Mesenchymal stem cell (in vitro differentiated cells and primary cell): Measurements from ENCODE around the gene FANK1.

Experiments used
- DNase-seq: peaks from one replicate; pipeline ENCODE4 v3.0.0-alpha.2; 2013
- H2AFZ ChIP-seq: one replicate; pipeline ENCODE4 v1.6.1; 2013; ENCODE audit warnings: low read depth, mild to moderate bottlenecking, control low read depth, inconsistent platforms, low read length, moderate library complexity
- H2AK5ac ChIP-seq: 2 replicates; pipeline ENCODE4 v1.6.1; 2013; ENCODE audit warnings: low read length, moderate library complexity, mild to moderate bottlenecking, inconsistent platforms; ENCODE audit not compliant: severe bottlenecking
- H2BK120ac ChIP-seq: one replicate; pipeline ENCODE4 v1.6.1; 2013; ENCODE audit warnings: low read depth, mild to moderate bottlenecking, inconsistent platforms, low read length, moderate library complexity
- H2BK12ac ChIP-seq, 2 experiments: one replicate each; pipeline ENCODE4 v1.6.1; 2013; ENCODE audit warnings: inconsistent platforms in 2 of 2, low read length in 2 of 2, mild to moderate bottlenecking in 2 of 2, moderate library complexity in 2 of 2, control low read depth in 1 of 2
- H2BK15ac ChIP-seq: one replicate; pipeline ENCODE4 v1.6.1; 2013; ENCODE audit warnings: mild to moderate bottlenecking, low read depth, inconsistent platforms; ENCODE audit not compliant: poor library complexity, severe bottlenecking
- H2BK5ac ChIP-seq: 2 replicates; pipeline ENCODE4 v1.6.1; 2013; ENCODE audit warnings: low read depth, mild to moderate bottlenecking, low read length, control low read depth, inconsistent platforms; ENCODE audit not compliant: poor library complexity, severe bottlenecking
- H3K14ac ChIP-seq, 2 experiments: one replicate each; pipeline ENCODE4 v1.6.1; 2013; ENCODE audit warnings: inconsistent platforms in 2 of 2, low read length in 2 of 2, control low read depth in 1 of 2, mild to moderate bottlenecking in 1 of 2, moderate library complexity in 1 of 2
- H3K18ac ChIP-seq, 2 experiments: one replicate each; pipeline ENCODE4 v1.6.1; 2013; ENCODE audit warnings: inconsistent platforms in 2 of 2, low read length in 2 of 2, control low read depth in 1 of 2, low read depth in 1 of 2, mild to moderate bottlenecking in 1 of 2
- H3K23ac ChIP-seq, 2 experiments: one replicate each; pipeline ENCODE4 v1.6.1; 2013; ENCODE audit warnings: inconsistent platforms in 2 of 2, low read length in 2 of 2, mild to moderate bottlenecking in 2 of 2, moderate library complexity in 2 of 2, control low read depth in 1 of 2
- H3K27ac ChIP-seq: 2 replicates; pipeline ENCODE4 v1.5.1; 2013; ENCODE audit warnings: mild to moderate bottlenecking, moderate library complexity, low read length, control low read depth, inconsistent platforms; ENCODE audit not compliant: poor library complexity, severe bottlenecking
- H3K27me3 ChIP-seq, 2 experiments: 2 replicates each; pipeline versions ENCODE4 v1.6.1 to v1.7.0; 2013; ENCODE audit warnings: low read length in 2 of 2, mild to moderate bottlenecking in 2 of 2, moderate library complexity in 2 of 2, control low read depth in 1 of 2, inconsistent platforms in 1 of 2; ENCODE audit not compliant: control insufficient read depth in 1 of 2, insufficient read depth in 1 of 2
- H3K36me3 ChIP-seq, 2 experiments: 2 replicates each; pipeline versions ENCODE4 v1.6.1 to v1.7.0; 2013; ENCODE audit warnings: low read length in 2 of 2, control low read depth in 1 of 2, inconsistent platforms in 1 of 2, low read depth in 1 of 2, mild to moderate bottlenecking in 1 of 2; ENCODE audit not compliant: insufficient read depth in 2 of 2, control insufficient read depth in 1 of 2
- H3K4ac ChIP-seq, 2 experiments: one replicate each; pipeline ENCODE4 v1.6.1; 2013; ENCODE audit warnings: inconsistent platforms in 2 of 2, low read length in 2 of 2, mild to moderate bottlenecking in 2 of 2, moderate library complexity in 2 of 2, control low read depth in 1 of 2, low read depth in 1 of 2
- H3K4me1 ChIP-seq: 2 replicates; pipeline ENCODE4 v1.6.1; 2013; ENCODE audit warnings: low read depth, low read length, control low read depth; ENCODE audit not compliant: control insufficient read depth, insufficient read depth
- H3K4me2 ChIP-seq: 2 replicates; pipeline ENCODE4 v1.6.1; 2013; ENCODE audit warnings: low read length, mild to moderate bottlenecking, inconsistent platforms; ENCODE audit not compliant: poor library complexity, severe bottlenecking
- H3K4me3 ChIP-seq, 2 experiments: 2 replicates each; pipeline versions ENCODE4 v1.5.1 to v1.7.0; 2013; ENCODE audit warnings: low read length in 2 of 2, mild to moderate bottlenecking in 2 of 2, control low read depth in 1 of 2, low read depth in 1 of 2; ENCODE audit not compliant: insufficient read depth in 1 of 2
- H3K79me1 ChIP-seq: replicated peaks from 2 replicates; pipeline ENCODE4 v1.6.1; 2013; ENCODE audit warnings: mild to moderate bottlenecking, control low read depth, low read length, inconsistent platforms; ENCODE audit not compliant: poor library complexity, severe bottlenecking
- H3K9ac ChIP-seq: 2 replicates; pipeline ENCODE4 v1.7.0; 2013; ENCODE audit warnings: mild to moderate bottlenecking, low read length, moderate library complexity
- H3K9me3 ChIP-seq: 2 replicates; pipeline ENCODE4 v1.7.0; 2013; ENCODE audit warnings: mild to moderate bottlenecking, low read length; ENCODE audit not compliant: control insufficient read depth
- H4K8ac ChIP-seq: one replicate; pipeline ENCODE4 v1.6.1; 2013; ENCODE audit warnings: inconsistent platforms, mild to moderate bottlenecking, low read length, moderate library complexity
- H4K91ac ChIP-seq: one replicate; pipeline ENCODE4 v1.6.1; 2013; ENCODE audit warnings: mild to moderate bottlenecking, low read length, inconsistent platforms
- WGBS: methylation state at CpG from one replicate; pipeline ENCODE4 v1.1.7; 2013; ENCODE audit warnings: mixed read lengths; 5-methylcytosine and 5-hydroxymethylcytosine counted together

FANK1 gene

GRCh38 chr10:125985557-125986240 is 89.3 kb downstream of the FANK1 start:
- Histone ChIP-seq H3K4me2 (no peak overlapping the region), H3K9me3 (no peaks in the 10 kb centered on the region), H2AFZ (no peak overlapping the region), H2BK15ac (no peak overlapping the region), H3K27ac (no peak overlapping the region), H2BK12ac (peak overlapping the region in 1 of 2 experiments; percentile 49), H2BK5ac (no peak overlapping the region), H3K36me3 (peaks cover 3 to 16% of the 10 kb centered on the region in 2 experiments), H3K27me3 (no peaks in the 10 kb centered on the region), H4K91ac (no peak overlapping the region), H4K8ac (no peak overlapping the region), H3K79me1 (no peaks in the 10 kb centered on the region), H3K9ac (no peak overlapping the region), H3K4me1 (peaks cover 16% of the 10 kb centered on the region), H3K4ac (no peak overlapping the region), H3K14ac (no peak overlapping the region), H2AK5ac (peak overlapping the region; percentile 47), H3K18ac (peak overlapping the region in 1 of 2 experiments; percentile 6), H2BK120ac (no peak overlapping the region), H3K4me3 (no peak overlapping the region), H3K23ac (no peak overlapping the region)
- no peak for DNase-seq
- 82% methylated on average over 5 of the region's 5 CpGs for WGBS

- H4K91ac ChIP-seq = no peak overlapping the region
- H3K9ac ChIP-seq = no peak overlapping the region
- H2BK12ac ChIP-seq = peak overlapping the region in 1 of 2 experiments; percentile 33
- peaks cover 4% of the 10 kb centered on the region for H3K4me1 ChIP-seq
- no peak for DNase-seq
- no peak overlapping the region for H2AK5ac ChIP-seq
- H2BK120ac ChIP-seq = no peak overlapping the region
- no peaks in the 10 kb centered on the region for H3K79me1 ChIP-seq
- no peak overlapping the region for H3K14ac ChIP-seq
- H3K27me3 ChIP-seq = no peaks in the 10 kb centered on the region
- H2AFZ ChIP-seq = no peak overlapping the region
- no peak overlapping the region for H2BK5ac ChIP-seq
- 97% methylated on average over 5 of the region's 5 CpGs for WGBS
- H3K23ac ChIP-seq = no peak overlapping the region
- H4K8ac ChIP-seq = no peak overlapping the region
- no peak overlapping the region for H3K27ac ChIP-seq
- H3K4ac ChIP-seq = no peak overlapping the region
- peaks cover 3 to 16% of the 10 kb centered on the region in 2 experiments for H3K36me3 ChIP-seq
- H2BK15ac ChIP-seq = no peak overlapping the region
- no peak overlapping the region for H3K18ac ChIP-seq
- no peaks in the 10 kb centered on the region for H3K9me3 ChIP-seq
- H3K4me3 ChIP-seq = no peak overlapping the region
- no peak overlapping the region for H3K4me2 ChIP-seq
These were observed 93.4 kb downstream of the FANK1 start for GRCh38 chr10:125989791-125990190.

GRCh38 chr10:125990974-125991373 is 94.6 kb downstream of the FANK1 start:
- no peak overlapping the region for H3K9ac ChIP-seq
- no peak for DNase-seq
- peaks cover 4% of the 10 kb centered on the region for H3K4me1 ChIP-seq
- H3K23ac ChIP-seq = no peak overlapping the region
- 97% methylated on average over 2 of the region's 2 CpGs for WGBS
- no peak overlapping the region for H2BK5ac ChIP-seq
- H3K4me2 ChIP-seq = no peak overlapping the region
- no peak overlapping the region for H4K8ac ChIP-seq
- no peaks in the 10 kb centered on the region for H3K27me3 ChIP-seq
- no peak overlapping the region for H2AFZ ChIP-seq
- peak overlapping the region; percentile 28 for H4K91ac ChIP-seq
- peaks cover 3 to 16% of the 10 kb centered on the region in 2 experiments for H3K36me3 ChIP-seq
- H3K27ac ChIP-seq = no peak overlapping the region
- no peaks in the 10 kb centered on the region for H3K79me1 ChIP-seq
- no peaks in the 10 kb centered on the region for H3K9me3 ChIP-seq
- no peak overlapping the region for H3K4me3 ChIP-seq
- H2BK12ac ChIP-seq = no peak overlapping the region
- no peak overlapping the region for H3K4ac ChIP-seq
- no peak overlapping the region for H3K18ac ChIP-seq
- peak overlapping the region in 1 of 2 experiments; percentile 79 for H3K14ac ChIP-seq
- no peak overlapping the region for H2BK120ac ChIP-seq
- H2BK15ac ChIP-seq = peak overlapping the region; percentile 28
- H2AK5ac ChIP-seq = no peak overlapping the region

- 94% methylated on average over 1 of the region's 1 CpG for WGBS
- Histone ChIP-seq H3K36me3 (peaks cover 3 to 16% of the 10 kb centered on the region in 2 experiments), H3K14ac (no peak overlapping the region), H3K27me3 (no peaks in the 10 kb centered on the region), H2BK120ac (no peak overlapping the region), H3K4me2 (no peak overlapping the region), H3K4ac (no peak overlapping the region), H2BK15ac (no peak overlapping the region), H3K27ac (no peak overlapping the region), H4K8ac (no peak overlapping the region), H3K9ac (no peak overlapping the region), H2BK5ac (no peak overlapping the region), H2AK5ac (no peak overlapping the region), H4K91ac (peak overlapping the region; percentile 28), H3K4me1 (peaks cover 4% of the 10 kb centered on the region), H3K4me3 (no peak overlapping the region), H3K79me1 (no peaks in the 10 kb centered on the region), H2AFZ (no peak overlapping the region), H3K23ac (no peak overlapping the region), H3K9me3 (no peaks in the 10 kb centered on the region), H2BK12ac (no peak overlapping the region), H3K18ac (no peak overlapping the region)
- DNase-seq = no peak
These were observed 95.0 kb downstream of the FANK1 start for GRCh38 chr10:125991392-125991791.
